ENCODE results near the gene MANEA.

DNA sequence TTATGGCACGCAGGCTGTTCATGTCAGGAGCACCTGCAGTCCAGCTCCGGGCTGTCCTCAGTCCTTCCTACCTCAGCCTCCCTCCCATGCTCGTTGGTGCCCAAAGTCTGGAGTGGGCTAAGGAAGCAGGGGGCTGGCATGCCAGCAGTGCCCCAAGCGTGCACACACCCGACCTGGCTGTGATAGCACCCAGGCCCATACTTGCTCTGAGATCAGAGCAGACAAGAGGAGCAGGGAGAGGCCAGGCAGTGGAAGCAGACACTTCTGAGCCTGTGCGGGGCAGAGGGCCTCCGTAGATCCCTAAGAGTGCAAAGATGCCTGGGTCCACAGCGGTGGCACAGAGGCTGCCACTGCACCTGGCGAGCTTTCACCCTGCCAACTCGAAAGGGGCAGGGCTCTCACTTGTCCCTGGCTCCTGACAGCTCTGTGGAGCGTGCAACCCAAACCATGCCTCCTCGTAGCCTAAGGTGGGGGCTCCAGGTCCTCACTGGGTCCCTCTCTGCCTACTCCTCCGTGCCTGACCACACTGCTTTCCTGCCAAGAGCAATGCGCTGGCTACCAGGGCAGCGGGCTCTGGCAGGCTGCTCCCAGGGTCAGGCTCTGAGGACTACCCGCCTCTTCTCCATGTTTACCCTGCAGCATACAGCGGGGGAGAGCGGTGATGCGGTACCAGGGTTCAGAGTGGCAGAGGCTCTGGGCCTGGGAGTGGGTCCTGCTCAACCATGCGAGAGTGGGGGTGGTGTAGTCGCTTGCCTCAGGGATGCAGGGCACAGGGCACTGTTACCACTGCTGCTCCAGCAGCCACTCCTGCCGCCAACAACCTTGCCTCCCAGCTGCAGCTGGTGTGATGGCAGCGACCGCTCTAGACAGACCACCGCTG is 59.5 kb downstream of the MANEA start:
- TF ChIP-seq, protein P1, sequence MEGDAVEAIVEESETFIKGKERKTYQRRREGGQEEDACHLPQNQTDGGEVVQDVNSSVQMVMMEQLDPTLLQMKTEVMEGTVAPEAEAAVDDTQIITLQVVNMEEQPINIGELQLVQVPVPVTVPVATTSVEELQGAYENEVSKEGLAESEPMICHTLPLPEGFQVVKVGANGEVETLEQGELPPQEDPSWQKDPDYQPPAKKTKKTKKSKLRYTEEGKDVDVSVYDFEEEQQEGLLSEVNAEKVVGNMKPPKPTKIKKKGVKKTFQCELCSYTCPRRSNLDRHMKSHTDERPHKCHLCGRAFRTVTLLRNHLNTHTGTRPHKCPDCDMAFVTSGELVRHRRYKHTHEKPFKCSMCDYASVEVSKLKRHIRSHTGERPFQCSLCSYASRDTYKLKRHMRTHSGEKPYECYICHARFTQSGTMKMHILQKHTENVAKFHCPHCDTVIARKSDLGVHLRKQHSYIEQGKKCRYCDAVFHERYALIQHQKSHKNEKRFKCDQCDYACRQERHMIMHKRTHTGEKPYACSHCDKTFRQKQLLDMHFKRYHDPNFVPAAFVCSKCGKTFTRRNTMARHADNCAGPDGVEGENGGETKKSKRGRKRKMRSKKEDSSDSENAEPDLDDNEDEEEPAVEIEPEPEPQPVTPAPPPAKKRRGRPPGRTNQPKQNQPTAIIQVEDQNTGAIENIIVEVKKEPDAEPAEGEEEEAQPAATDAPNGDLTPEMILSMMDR (IDR thresholded peaks at IDR 0.05) = no peak
- TF ChIP-seq EZH2 (IDR thresholded peaks at IDR 0.05) = no peak
- TF ChIP-seq EZH2phosphoT487 (IDR thresholded peaks at IDR 0.05) = no peak

Data from neural progenitor cell (in vitro differentiated cells).